ENCODE data around the gene PPM1H.

The PPM1H gene

DNA sequence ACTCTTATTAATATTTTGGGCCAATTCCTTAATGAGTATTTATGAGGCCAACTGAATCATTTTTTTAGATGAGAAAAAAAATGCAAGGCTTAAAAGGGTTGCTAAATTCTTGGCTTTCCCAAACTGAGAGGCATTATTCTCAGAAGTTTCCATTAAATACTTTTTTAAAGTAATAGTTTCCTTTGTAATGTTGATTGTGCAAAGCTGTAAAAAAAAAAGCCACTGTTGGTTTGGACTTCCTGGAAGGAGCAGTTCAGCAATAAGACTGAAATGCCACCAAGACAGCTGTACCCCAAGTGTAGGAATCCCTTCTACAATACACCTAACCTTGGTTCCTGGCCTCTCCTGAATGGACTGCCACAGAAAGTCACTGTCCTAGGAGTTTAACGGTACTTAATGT lies 237.1 kb downstream of the PPM1H start:
- H3K4me2 ChIP-seq (ENCODE audit: low read depth, low read length, poor library complexity, severe bottlenecking), result peak overlapping the region; percentile 3
- no peaks in the 10 kb centered on the region for H3F3A ChIP-seq (ENCODE audit: low read depth)
- H3K27me3 ChIP-seq (ENCODE audit: insufficient read depth, low read length, poor library complexity, severe bottlenecking), result no peaks in the 10 kb centered on the region
- H4K20me1 ChIP-seq (ENCODE audit: insufficient read depth, low read length, poor library complexity, severe bottlenecking), result no peaks in the 10 kb centered on the region
- H3K4me1 ChIP-seq (ENCODE audit: insufficient read depth, low read length, poor library complexity, severe bottlenecking), result peaks cover 11% of the 10 kb centered on the region
- no peak overlapping the region for H2AFZ ChIP-seq (ENCODE audit: low read length)
- H3K4me3 ChIP-seq (ENCODE audit: low read length, poor library complexity, severe bottlenecking), result no peak overlapping the region
- H3K9ac ChIP-seq (ENCODE audit: low read depth, low read length, poor library complexity, severe bottlenecking), result no peak overlapping the region
- no peaks in the 10 kb centered on the region for H3K9me3 ChIP-seq (ENCODE audit: insufficient read depth, low read depth, low read length)
- no peaks in the 10 kb centered on the region for H3K9me2 ChIP-seq (replicated peaks; ENCODE audit: low read depth, low read length)
- TF ChIP-seq EZH2phosphoT487 (IDR thresholded peaks at IDR 0.05; ENCODE audit: borderline replicate concordance), result no peak
- TF ChIP-seq, protein P1, sequence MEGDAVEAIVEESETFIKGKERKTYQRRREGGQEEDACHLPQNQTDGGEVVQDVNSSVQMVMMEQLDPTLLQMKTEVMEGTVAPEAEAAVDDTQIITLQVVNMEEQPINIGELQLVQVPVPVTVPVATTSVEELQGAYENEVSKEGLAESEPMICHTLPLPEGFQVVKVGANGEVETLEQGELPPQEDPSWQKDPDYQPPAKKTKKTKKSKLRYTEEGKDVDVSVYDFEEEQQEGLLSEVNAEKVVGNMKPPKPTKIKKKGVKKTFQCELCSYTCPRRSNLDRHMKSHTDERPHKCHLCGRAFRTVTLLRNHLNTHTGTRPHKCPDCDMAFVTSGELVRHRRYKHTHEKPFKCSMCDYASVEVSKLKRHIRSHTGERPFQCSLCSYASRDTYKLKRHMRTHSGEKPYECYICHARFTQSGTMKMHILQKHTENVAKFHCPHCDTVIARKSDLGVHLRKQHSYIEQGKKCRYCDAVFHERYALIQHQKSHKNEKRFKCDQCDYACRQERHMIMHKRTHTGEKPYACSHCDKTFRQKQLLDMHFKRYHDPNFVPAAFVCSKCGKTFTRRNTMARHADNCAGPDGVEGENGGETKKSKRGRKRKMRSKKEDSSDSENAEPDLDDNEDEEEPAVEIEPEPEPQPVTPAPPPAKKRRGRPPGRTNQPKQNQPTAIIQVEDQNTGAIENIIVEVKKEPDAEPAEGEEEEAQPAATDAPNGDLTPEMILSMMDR (conservative IDR thresholded peaks at IDR 0.05; ENCODE audit: low read length), result no peak
- H3K79me2 ChIP-seq (ENCODE audit: insufficient read depth, low read length), result no peaks in the 10 kb centered on the region
- peaks cover 17% of the 10 kb centered on the region; the same call in 1 of the 2 replicates for H3K36me3 ChIP-seq (ENCODE audit: insufficient read depth, low read length)

- Histone ChIP-seq H3K4me3 (ENCODE audit: low read length, poor library complexity, severe bottlenecking) (no peak overlapping the region), H3K9ac (ENCODE audit: low read depth, low read length, poor library complexity, severe bottlenecking) (no peak overlapping the region), H3F3A (ENCODE audit: low read depth) (no peaks in the 10 kb centered on the region), H3K9me2 (replicated peaks; ENCODE audit: low read depth, low read length) (no peaks in the 10 kb centered on the region), H3K9me3 (ENCODE audit: insufficient read depth, low read depth, low read length) (no peaks in the 10 kb centered on the region), H3K79me2 (ENCODE audit: insufficient read depth, low read length) (no peaks in the 10 kb centered on the region), H3K27me3 (ENCODE audit: insufficient read depth, low read length, poor library complexity, severe bottlenecking) (no peaks in the 10 kb centered on the region), H2AFZ (ENCODE audit: low read length) (no peak overlapping the region), H3K36me3 (ENCODE audit: insufficient read depth, low read length) (peaks cover 35% of the 10 kb centered on the region; the same call in 1 of the 2 replicates), H4K20me1 (ENCODE audit: insufficient read depth, low read length, poor library complexity, severe bottlenecking) (no peaks in the 10 kb centered on the region), H3K4me1 (ENCODE audit: insufficient read depth, low read length, poor library complexity, severe bottlenecking) (peaks cover 8% of the 10 kb centered on the region), H3K4me2 (ENCODE audit: low read depth, low read length, poor library complexity, severe bottlenecking) (no peak overlapping the region)
- TF ChIP-seq, protein P1 (conservative IDR thresholded peaks at IDR 0.05; ENCODE audit: low read length), result no peak
- no peak for TF ChIP-seq EZH2phosphoT487 (IDR thresholded peaks at IDR 0.05; ENCODE audit: borderline replicate concordance)
These were observed 239.3 kb downstream of the PPM1H start for GRCh38 chr12:62695696-62696095.

DNA sequence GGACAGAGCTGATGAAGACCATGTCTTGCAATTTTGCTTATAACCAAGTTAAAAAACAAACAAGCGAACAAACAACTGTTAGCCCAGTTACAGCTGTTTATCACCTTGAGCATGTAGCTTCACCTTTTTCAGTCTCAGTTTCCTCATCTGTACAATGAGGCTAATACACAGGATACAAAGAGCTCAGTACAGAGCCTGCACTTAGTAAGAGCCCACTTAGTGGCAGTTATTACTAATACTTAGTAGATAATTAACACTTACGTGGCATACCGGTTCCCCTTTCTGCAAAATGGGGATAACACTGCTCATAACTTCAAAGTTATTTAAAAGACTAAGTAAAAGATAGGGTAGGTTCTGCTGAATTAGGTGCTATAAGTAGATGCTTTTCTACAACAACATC lies 240.3 kb downstream of the PPM1H start:
- no peaks in the 10 kb centered on the region for H3K9me2 ChIP-seq (replicated peaks; ENCODE audit: low read depth, low read length)
- no peak overlapping the region for H3K4me2 ChIP-seq (ENCODE audit: low read depth, low read length, poor library complexity, severe bottlenecking)
- peaks cover 8% of the 10 kb centered on the region for H3K4me1 ChIP-seq (ENCODE audit: insufficient read depth, low read length, poor library complexity, severe bottlenecking)
- no peak overlapping the region for H3K9ac ChIP-seq (ENCODE audit: low read depth, low read length, poor library complexity, severe bottlenecking)
- H3K79me2 ChIP-seq (ENCODE audit: insufficient read depth, low read length), result no peaks in the 10 kb centered on the region
- H3K27me3 ChIP-seq (ENCODE audit: insufficient read depth, low read length, poor library complexity, severe bottlenecking), result no peaks in the 10 kb centered on the region
- H3F3A ChIP-seq (ENCODE audit: low read depth), result no peaks in the 10 kb centered on the region
- no peak overlapping the region for H3K4me3 ChIP-seq (ENCODE audit: low read length, poor library complexity, severe bottlenecking)
- H3K36me3 ChIP-seq (ENCODE audit: insufficient read depth, low read length), result peaks cover 43% of the 10 kb centered on the region; the same call in 1 of the 2 replicates
- TF ChIP-seq, protein P1 (conservative IDR thresholded peaks at IDR 0.05; ENCODE audit: low read length), result no peak
- no peak for TF ChIP-seq EZH2phosphoT487 (IDR thresholded peaks at IDR 0.05; ENCODE audit: borderline replicate concordance)
- no peaks in the 10 kb centered on the region for H4K20me1 ChIP-seq (ENCODE audit: insufficient read depth, low read length, poor library complexity, severe bottlenecking)
- H3K9me3 ChIP-seq (ENCODE audit: insufficient read depth, low read depth, low read length), result no peaks in the 10 kb centered on the region
- no peak overlapping the region for H2AFZ ChIP-seq (ENCODE audit: low read length)

Measured in Loucy (cell line).